OCI-LY3 (cell line): ENCODE measurements around the gene RBM48.

ENCODE experiments used
- CTCF ChIP-seq: fragments of 200-600, 300-600 bp; sonication (generic); IDR thresholded peaks from 2 replicates; pipeline ENCODE4 v1.5.1; 2014; ENCODE audit warnings: antibody characterized with exemption, low read length, low read depth
- EZH2phosphoT487 ChIP-seq: fragments of 200-600 bp; shearing (Covaris generic); IDR thresholded peaks from 2 replicates; pipeline ENCODE4 v1.6.1; 2018; ENCODE audit warnings: antibody characterized with exemption, mixed run types, low read depth

- TF ChIP-seq CTCF = no peak
- no peak for TF ChIP-seq EZH2phosphoT487
These were observed 39.0 kb upstream of the RBM48 start for GRCh38 chr7:92489634-92490033.
